ENCODE results near the gene MOB1B. TPM values are rescaled to one million over a fixed set of nuclear protein-coding genes. Genes with fewer than 3 reads are reported as not detected.
A peak's percentile ranks its signal among the peaks of the same experiment; 100 is the strongest.
"Not testable (repeated sequence)": the region's sequence is repeated elsewhere in the genome, so short reads cannot be mapped to it uniquely, and the experiment has no call there.

Gene MOB1B
- total RNA-seq, 1 donor from 2014 or later = 13.0 TPM

DNA sequence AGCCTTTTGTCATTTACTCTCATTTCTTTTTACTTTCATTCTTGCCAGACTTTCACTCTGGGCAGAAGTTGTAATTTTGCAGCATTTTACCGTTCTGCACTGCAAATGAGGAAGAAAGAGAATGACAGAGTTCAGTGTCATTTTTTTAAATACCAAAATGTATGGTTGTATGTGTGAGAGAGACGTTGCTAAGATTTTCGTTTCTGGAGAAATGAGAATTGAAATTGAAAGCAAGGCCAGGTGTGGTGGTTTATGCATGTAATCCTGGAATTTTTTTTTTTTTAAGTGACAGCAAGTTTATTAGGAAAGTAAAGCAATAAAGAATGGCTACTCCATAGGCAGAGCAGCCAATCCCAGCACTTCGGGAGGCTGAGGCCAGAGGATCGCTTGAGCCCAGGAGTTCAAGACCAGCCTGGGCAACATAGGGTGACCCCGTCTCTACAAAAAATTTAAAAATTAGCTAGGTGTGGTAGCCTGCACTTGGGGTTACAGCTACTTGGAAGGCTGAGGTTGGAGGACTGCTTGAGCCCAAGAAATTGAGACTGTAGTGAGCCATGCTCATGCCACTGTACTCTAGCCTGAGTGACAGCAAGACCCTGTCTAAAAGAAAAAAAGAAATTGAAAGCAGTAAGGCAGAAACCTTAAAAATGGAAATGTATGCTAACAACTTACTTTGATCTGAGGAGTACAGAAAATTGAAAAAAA lies 104.2 kb downstream of the MOB1B start:
- H3K27ac ChIP-seq = no peak overlapping the region
- no peak overlapping the region for H3K4me3 ChIP-seq
- intact Hi-C loops (cut with DNase I) = loop anchor here (10.0 kb wide), 1 partner anchor 102 kb away; the partner anchor contains the start of gene MOB1B
- H3K4me1 ChIP-seq = no peaks in the 10 kb centered on the region
- DNase-seq (ENCODE audit: extremely low spot score in 2 of 2) = no peak
- H3K9me3 ChIP-seq = no peaks in the 10 kb centered on the region
- H3K27me3 ChIP-seq = no peaks in the 10 kb centered on the region
- no peak for TF ChIP-seq POLR2A (IDR thresholded peaks at IDR 0.05)
- TF ChIP-seq, protein P1, sequence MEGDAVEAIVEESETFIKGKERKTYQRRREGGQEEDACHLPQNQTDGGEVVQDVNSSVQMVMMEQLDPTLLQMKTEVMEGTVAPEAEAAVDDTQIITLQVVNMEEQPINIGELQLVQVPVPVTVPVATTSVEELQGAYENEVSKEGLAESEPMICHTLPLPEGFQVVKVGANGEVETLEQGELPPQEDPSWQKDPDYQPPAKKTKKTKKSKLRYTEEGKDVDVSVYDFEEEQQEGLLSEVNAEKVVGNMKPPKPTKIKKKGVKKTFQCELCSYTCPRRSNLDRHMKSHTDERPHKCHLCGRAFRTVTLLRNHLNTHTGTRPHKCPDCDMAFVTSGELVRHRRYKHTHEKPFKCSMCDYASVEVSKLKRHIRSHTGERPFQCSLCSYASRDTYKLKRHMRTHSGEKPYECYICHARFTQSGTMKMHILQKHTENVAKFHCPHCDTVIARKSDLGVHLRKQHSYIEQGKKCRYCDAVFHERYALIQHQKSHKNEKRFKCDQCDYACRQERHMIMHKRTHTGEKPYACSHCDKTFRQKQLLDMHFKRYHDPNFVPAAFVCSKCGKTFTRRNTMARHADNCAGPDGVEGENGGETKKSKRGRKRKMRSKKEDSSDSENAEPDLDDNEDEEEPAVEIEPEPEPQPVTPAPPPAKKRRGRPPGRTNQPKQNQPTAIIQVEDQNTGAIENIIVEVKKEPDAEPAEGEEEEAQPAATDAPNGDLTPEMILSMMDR (IDR thresholded peaks at IDR 0.05) = no peak
- no peaks in the 10 kb centered on the region for H3K36me3 ChIP-seq

DNA sequence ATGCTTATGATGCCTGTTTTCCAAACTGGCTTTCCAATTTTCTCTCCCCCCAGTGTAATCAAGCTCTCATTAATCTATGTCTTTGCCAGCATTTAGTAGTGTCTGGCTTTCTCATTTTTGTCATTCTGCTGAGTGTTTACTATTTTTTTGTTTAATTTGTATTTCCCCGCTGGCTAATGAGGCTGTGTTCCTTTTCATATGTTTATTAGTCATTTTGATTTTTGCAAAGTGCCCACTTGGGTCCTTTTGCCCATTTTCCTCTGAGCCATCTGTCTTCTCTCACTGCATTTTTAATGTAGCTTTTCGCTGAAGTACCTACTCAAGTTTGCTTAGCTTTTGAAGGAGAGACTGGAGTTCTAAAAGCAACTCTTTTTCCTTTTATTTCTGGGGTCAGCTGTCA lies 106.0 kb downstream of the MOB1B start:
- Histone ChIP-seq H3K4me3 (no peak overlapping the region), H3K36me3 (no peaks in the 10 kb centered on the region), H3K27ac (no peak overlapping the region), H3K4me1 (no peaks in the 10 kb centered on the region), H3K27me3 (no peaks in the 10 kb centered on the region), H3K9me3 (no peaks in the 10 kb centered on the region)
- intact Hi-C loops (cut with DNase I) = loop anchor here (10.0 kb wide), 1 partner anchor 103 kb away; the partner anchor contains the start of gene MOB1B
- DNase-seq (ENCODE audit: extremely low spot score in 2 of 2) = no peak
- TF ChIP-seq POLR2A (IDR thresholded peaks at IDR 0.05) = no peak
- TF ChIP-seq POLR2AphosphoS5 (IDR thresholded peaks at IDR 0.05; ENCODE audit: insufficient read depth in 1 of 2, low read depth in 1 of 2) = no peak
- TF ChIP-seq, protein P1 (IDR thresholded peaks at IDR 0.05) = no peak

DNA sequence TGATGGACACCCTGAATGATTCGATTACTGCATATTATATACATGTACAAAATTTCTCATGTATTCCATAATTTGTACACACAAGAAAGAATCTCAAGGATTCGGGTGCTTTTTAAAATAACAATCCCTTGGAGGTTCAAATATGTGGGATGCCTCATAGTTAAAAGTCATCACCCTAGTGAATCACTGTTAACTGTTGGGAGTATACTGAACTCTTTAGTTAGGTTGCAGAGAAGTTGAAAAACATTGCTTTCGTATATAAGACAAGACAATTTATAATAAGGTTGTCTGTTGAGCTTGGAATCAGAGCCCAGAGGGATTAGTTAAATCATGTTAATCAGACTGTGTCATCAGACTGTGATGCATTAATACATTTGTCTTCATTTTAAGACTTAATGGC lies 106.9 kb downstream of the MOB1B start:
- Histone ChIP-seq H3K9me3 (no peaks in the 10 kb centered on the region), H3K27me3 (no peaks in the 10 kb centered on the region), H3K36me3 (no peaks in the 10 kb centered on the region), H3K4me1 (no peaks in the 10 kb centered on the region), H3K4me3 (no peak overlapping the region), H3K27ac (no peak overlapping the region)
- intact Hi-C loops (cut with DNase I) = loop anchor here (10.0 kb wide), 1 partner anchor 104 kb away; the partner anchor contains the start of gene MOB1B
- TF ChIP-seq, protein P1 (IDR thresholded peaks at IDR 0.05) = no peak
- TF ChIP-seq POLR2A (IDR thresholded peaks at IDR 0.05) = no peak
- TF ChIP-seq POLR2AphosphoS5 (IDR thresholded peaks at IDR 0.05; ENCODE audit: insufficient read depth in 1 of 2, low read depth in 1 of 2) = no peak
- no peak for DNase-seq (ENCODE audit: extremely low spot score in 2 of 2)

DNA sequence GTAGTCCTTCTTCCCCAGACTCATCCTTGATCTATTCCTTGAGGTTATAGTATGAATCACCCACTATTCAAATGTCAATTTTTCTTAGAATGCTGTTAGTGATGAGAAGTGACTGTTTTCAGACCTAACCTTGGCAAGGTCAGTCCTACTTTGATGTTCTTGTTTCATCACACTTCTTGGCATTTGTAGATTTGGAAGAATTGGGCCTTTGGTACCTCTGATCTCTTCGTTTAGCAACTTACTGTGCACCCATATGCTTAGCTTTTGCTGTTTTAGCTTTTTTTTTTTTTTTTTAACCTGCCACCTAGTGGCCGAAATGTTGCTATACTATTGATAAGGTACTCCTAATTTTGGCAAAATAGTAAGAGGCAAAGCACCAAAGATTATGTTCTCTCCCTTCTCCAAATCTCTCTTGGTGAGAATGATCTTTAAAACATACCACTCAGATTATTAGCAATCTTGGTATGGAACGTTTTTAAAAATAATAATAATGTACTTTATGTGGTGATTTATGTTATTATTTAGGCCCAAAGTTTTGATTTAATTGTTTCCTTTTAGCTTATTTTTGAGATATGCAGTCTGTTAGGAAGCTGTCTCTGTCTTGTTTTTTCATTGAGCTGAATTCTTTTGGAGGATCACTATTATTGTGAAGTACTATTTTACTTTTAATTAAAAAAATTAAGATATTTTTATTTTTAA lies 107.9 kb downstream of the MOB1B start:
- no peak for DNase-seq (ENCODE audit: extremely low spot score in 2 of 2)
- Histone ChIP-seq H3K4me3 (no peak overlapping the region), H3K4me1 (no peaks in the 10 kb centered on the region), H3K9me3 (no peaks in the 10 kb centered on the region), H3K27ac (no peak overlapping the region), H3K27me3 (no peaks in the 10 kb centered on the region), H3K36me3 (no peaks in the 10 kb centered on the region)
- TF ChIP-seq POLR2A (IDR thresholded peaks at IDR 0.05) (no peak), POLR2AphosphoS5 (IDR thresholded peaks at IDR 0.05; ENCODE audit: insufficient read depth in 1 of 2, low read depth in 1 of 2) (no peak)
- TF ChIP-seq, protein P1 (IDR thresholded peaks at IDR 0.05) = peak; percentile 40 to 66 (median 43)
- intact Hi-C loops (cut with DNase I) = loop anchor here (10.0 kb wide), 1 partner anchor 105 kb away; the partner anchor contains the start of gene MOB1B

DNA sequence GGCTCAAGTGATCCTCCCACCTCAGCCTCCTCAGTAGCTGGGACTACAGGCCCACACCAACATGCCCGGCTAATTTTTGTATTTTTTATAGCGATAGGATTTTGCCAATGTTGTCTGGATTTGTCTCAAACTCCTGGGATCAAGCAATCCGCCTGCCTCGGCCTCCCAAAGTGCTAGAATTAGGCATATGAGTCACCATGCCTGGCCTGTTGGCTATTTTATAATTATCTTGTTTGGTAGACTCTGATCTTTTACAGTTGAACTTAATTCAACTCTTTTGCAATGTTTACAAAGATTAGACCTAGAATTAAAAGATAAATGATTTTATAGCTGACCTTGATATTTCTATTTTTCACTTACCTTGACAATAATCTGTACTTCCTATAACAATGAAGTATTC lies 109.3 kb downstream of the MOB1B start:
- intact Hi-C loops (cut with DNase I) = no loop called here
- H3K27ac ChIP-seq = no peak overlapping the region
- no peak overlapping the region for H3K4me3 ChIP-seq
- no peaks in the 10 kb centered on the region for H3K27me3 ChIP-seq
- TF ChIP-seq POLR2A (IDR thresholded peaks at IDR 0.05) (no peak), POLR2AphosphoS5 (IDR thresholded peaks at IDR 0.05; ENCODE audit: insufficient read depth in 1 of 2, low read depth in 1 of 2) (no peak)
- TF ChIP-seq, protein P1 (IDR thresholded peaks at IDR 0.05) = no peak
- H3K4me1 ChIP-seq = no peaks in the 10 kb centered on the region
- no peak for DNase-seq (ENCODE audit: extremely low spot score in 2 of 2)
- H3K36me3 ChIP-seq = no peaks in the 10 kb centered on the region
- no peaks in the 10 kb centered on the region for H3K9me3 ChIP-seq

DNA sequence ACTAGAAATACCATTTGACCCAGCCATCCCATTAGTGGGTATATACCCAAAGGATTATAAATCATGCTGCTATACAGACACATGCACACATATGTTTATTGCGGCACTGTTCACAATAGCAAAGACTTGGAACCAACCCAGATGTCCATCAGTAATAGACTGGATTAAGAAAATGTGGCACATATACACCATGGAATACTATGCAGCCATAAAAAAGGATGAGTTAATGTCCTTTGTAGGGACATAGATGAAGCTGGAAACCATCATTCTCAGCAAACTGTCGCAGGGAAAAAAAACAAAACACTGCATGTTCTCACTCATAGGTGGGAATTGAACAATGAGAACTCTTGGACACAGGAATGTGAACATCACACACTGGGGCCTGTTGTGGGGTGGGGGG lies 115.2 kb downstream of the MOB1B start:
- H3K27me3 ChIP-seq; intact Hi-C loops (cut with DNase I); H3K36me3 ChIP-seq; H3K4me1 ChIP-seq; H3K27ac ChIP-seq; DNase-seq (ENCODE audit: extremely low spot score in 2 of 2); H3K4me3 ChIP-seq; H3K9me3 ChIP-seq: not testable (repeated sequence)

All from vagina (tissue), 2 donors.